Measurements from ENCODE around the gene ALDH6A1. TPM values are rescaled to one million over a fixed set of nuclear protein-coding genes. Genes with fewer than 3 reads are reported as not detected.

Gene ALDH6A1
- total RNA-seq, 4 donors from 2014 or later: 12.7 to 37.5 (median 20.0) TPM

DNA sequence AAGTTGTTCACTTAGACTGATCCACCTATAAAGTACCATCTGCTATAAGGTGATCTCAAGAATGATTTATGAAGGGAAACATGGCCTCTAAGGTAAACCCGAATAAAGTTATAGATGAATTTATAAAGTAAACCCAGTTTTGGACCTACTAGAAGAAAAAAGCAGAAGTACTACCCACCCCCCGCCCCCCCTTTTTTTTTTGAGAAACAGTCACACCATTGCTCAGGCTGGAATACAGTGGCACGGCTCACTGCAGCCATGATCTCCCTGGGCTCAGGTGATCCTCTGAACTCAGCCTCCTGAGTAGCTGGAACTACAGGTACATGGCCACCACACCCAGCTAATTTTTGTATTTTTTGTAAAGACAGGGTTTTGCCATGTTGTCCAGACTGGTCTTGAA, 69.1 kb downstream of the ALDH6A1 start:
- DNase-seq (ENCODE audit: low spot score in 2 of 2): no peak
- no peak for TF ChIP-seq POLR2A (IDR thresholded peaks at IDR 0.05)
- TF ChIP-seq, protein P1, sequence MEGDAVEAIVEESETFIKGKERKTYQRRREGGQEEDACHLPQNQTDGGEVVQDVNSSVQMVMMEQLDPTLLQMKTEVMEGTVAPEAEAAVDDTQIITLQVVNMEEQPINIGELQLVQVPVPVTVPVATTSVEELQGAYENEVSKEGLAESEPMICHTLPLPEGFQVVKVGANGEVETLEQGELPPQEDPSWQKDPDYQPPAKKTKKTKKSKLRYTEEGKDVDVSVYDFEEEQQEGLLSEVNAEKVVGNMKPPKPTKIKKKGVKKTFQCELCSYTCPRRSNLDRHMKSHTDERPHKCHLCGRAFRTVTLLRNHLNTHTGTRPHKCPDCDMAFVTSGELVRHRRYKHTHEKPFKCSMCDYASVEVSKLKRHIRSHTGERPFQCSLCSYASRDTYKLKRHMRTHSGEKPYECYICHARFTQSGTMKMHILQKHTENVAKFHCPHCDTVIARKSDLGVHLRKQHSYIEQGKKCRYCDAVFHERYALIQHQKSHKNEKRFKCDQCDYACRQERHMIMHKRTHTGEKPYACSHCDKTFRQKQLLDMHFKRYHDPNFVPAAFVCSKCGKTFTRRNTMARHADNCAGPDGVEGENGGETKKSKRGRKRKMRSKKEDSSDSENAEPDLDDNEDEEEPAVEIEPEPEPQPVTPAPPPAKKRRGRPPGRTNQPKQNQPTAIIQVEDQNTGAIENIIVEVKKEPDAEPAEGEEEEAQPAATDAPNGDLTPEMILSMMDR (IDR thresholded peaks at IDR 0.05): no peak
- H3K4me3 ChIP-seq (ENCODE audit: low read depth, poor library complexity, severe bottlenecking): no peak overlapping the region
- WGBS, 2 donors: 77 to 82% methylated on average over 3 of the region's 3 CpGs
- intact Hi-C loops (cut with DNase I; ENCODE audit: low total_unique reads): no loop called here

DNA sequence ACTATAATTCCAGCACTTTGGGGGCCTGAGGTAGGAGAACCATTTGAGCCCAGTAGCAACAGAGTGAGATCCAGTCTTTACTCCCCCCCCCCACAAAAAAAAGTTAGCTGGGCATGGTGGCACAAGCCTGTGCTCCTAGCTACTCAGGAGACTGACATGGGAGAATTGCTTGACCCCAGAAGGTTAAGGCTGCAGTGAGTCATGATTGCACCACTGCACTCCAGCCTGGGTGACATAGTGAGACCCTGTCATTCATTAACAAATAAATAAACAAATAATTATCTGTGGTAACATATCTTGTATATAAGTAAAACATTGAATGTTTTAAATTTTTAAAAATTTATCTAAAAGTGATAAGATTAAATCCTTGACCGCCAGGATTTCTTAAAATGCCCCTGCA, 70.0 kb downstream of the ALDH6A1 start:
- 97% methylated on average over 1 of the region's 1 CpG for WGBS, 2 donors
- DNase-seq (ENCODE audit: low spot score in 2 of 2): no peak
- intact Hi-C loops (cut with DNase I; ENCODE audit: low total_unique reads): no loop called here
- no peak overlapping the region for H3K4me3 ChIP-seq (ENCODE audit: low read depth, poor library complexity, severe bottlenecking)
- TF ChIP-seq, protein P1 (IDR thresholded peaks at IDR 0.05): no peak
- no peak for TF ChIP-seq POLR2A (IDR thresholded peaks at IDR 0.05)

DNA sequence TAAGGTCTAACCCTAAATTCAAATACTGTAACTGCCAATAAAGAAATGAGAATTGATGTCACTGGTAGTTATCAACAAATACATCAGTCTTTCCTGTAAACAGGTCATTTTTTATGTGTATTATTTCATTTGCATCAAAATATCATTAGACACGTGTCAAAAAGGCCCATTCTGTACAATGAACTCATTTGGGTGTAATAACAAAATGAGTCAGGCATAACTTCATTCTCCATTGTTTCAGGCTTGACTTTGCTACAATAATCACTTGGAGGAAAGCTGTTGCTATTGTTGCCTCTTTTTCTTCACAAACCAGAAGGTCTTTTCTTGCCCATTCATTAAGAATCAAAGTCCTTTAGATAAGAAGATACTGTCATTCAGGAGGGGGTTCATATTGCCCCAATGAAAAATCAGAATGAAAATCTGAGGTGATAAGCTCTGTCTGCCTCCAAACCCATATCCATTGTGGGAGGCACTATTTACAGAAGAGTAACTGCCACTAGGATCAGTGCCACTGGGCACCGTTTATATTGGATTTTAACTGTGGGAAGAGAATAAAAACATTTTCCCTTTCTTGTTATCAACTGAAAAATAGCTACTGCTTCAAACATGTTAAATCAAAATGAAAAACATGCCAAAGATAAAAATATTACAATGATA, 75.3 kb downstream of the ALDH6A1 start:
- H3K4me3 ChIP-seq (ENCODE audit: low read depth, poor library complexity, severe bottlenecking): no peak overlapping the region
- intact Hi-C loops (cut with DNase I; ENCODE audit: low total_unique reads): no loop called here
- no peak for TF ChIP-seq POLR2A (IDR thresholded peaks at IDR 0.05)
- TF ChIP-seq, protein P1 (IDR thresholded peaks at IDR 0.05): no peak
- DNase-seq (ENCODE audit: low spot score in 2 of 2): no peak
- 78 to 79% methylated on average over 2 of the region's 2 CpGs for WGBS, 2 donors

Other genes with a start within 250 kb of the ALDH6A1 start
- 10 to 100 TPM in 1 of 4 donors, 1 to 10 TPM in 3; 4.2 to 13.5 (median 8.3) TPM for gene PTGR2, start 232.6 kb downstream of the ALDH6A1 start, total RNA-seq
- gene ZNF410, start 197.6 kb downstream of the ALDH6A1 start, total RNA-seq: 10 to 100 TPM; 38.7 to 55.3 (median 50.5) TPM
- gene FAM161B, start 134.4 kb downstream of the ALDH6A1 start, total RNA-seq: 1 to 10 TPM; 1.7 to 3.8 (median 3.2) TPM
- 10 to 100 TPM; 20.9 to 42.7 (median 38.7) TPM for gene COQ6, start 134.2 kb downstream of the ALDH6A1 start, total RNA-seq
- 10 to 100 TPM in 2 of 4 donors, 1 to 10 TPM in 2; 3.9 to 16.9 (median 10.8) TPM for gene ENTPD5, start 65.2 kb downstream of the ALDH6A1 start, total RNA-seq
- 1 to 10 TPM; 2.1 to 9.1 (median 3.7) TPM for gene BBOF1, start 65.1 kb downstream of the ALDH6A1 start, total RNA-seq
- 1 to 10 TPM; 5.6 to 7.9 (median 5.8) TPM for gene LIN52, start 503 bp upstream of the ALDH6A1 start, total RNA-seq
- not detected for gene VSX2, start 155.0 kb upstream of the ALDH6A1 start, total RNA-seq
- 10 to 100 TPM; 29.6 to 50.3 (median 33.9) TPM for gene ABCD4, start 218.5 kb upstream of the ALDH6A1 start, total RNA-seq

Measured in lower leg skin (tissue), 4 donors.